Measurements from ENCODE around the gene ZPR1. TPM values are rescaled to one million over a fixed set of nuclear protein-coding genes. Genes with fewer than 3 reads are reported as not detected.

The ZPR1 gene
- total and polyA plus RNA-seq, 11 donors, result 6.2 to 59.4 (median 27.1) TPM

GRCh38 chr11:116813781-116814471 is 26.1 kb upstream of the ZPR1 start:
- ATAC-seq (peak; percentile 59 to 75 (median 68)), DNase-seq (no peak)
- H3K9me3 ChIP-seq, result peaks cover 0 to 4% (median 0%) of the 10 kb centered on the region in 12 donors
- intact Hi-C loops (cut with DNase I), result no loop called here
- peaks cover 0 to 14% (median 0%) of the 10 kb centered on the region in 12 donors for H3K4me1 ChIP-seq
- no peak for TF ChIP-seq CTCF (IDR thresholded peaks at IDR 0.05)
- 35 to 63% (median 56%) methylated on average over 4 to 5 of the region's 5 CpGs for WGBS, 4 donors
- peak overlapping the region in 5 of 12 donors; percentile 8 to 61 (median 34) for H3K27ac ChIP-seq
- no peak overlapping the region for H3K4me3 ChIP-seq
- H3K36me3 ChIP-seq, result no peaks in the 10 kb centered on the region
- H3K27me3 ChIP-seq, result no peaks in the 10 kb centered on the region

- Histone ChIP-seq H3K36me3 (no peaks in the 10 kb centered on the region), H3K27me3 (no peaks in the 10 kb centered on the region), H3K27ac (peak overlapping the region in 1 of 12 donors; percentile 18), H3K4me1 (peaks cover 0 to 14% (median 0%) of the 10 kb centered on the region in 12 donors), H3K4me3 (no peak overlapping the region), H3K9me3 (peaks cover 0 to 4% (median 0%) of the 10 kb centered on the region in 12 donors)
- TF ChIP-seq CTCF (IDR thresholded peaks at IDR 0.05) (no peak), POLR2A (IDR thresholded peaks at IDR 0.05) (no peak)
- intact Hi-C loops (cut with DNase I), result no loop called here
- DNase-seq (no peak), ATAC-seq (no peak)
- WGBS, 4 donors, result 89 to 100% (median 93%) methylated on average over 1 of the region's 1 CpG
Measured at GRCh38 chr11:116813170-116813569, 25.3 kb upstream of the ZPR1 start.

DNA sequence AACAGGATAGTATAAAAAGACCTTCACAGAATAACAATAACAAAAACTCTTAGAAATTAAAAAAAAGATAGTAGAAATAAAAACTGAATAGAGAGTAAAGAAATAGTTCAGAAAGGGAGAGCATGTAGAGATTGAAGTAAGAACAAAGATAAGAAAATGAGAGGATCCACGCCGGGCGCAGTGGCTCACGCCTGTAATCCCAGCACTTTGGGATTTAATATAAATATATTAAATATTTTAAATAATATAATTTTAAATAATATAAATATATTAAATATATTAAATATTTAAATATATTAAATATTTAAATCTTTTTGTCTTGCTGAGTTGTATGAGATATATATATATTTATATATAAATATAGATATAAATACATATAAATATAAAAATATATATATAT is 24.3 kb upstream of the ZPR1 start:
- WGBS, 4 donors, result 84 to 97% (median 91%) methylated on average over 4 of the region's 4 CpGs
- Histone ChIP-seq H3K4me1 (peaks cover 0 to 14% (median 0%) of the 10 kb centered on the region in 12 donors), H3K9me3 (peaks cover 0 to 4% (median 0%) of the 10 kb centered on the region in 12 donors), H3K27me3 (no peaks in the 10 kb centered on the region), H3K4me3 (no peak overlapping the region), H3K36me3 (no peaks in the 10 kb centered on the region), H3K27ac (no peak overlapping the region)
- TF ChIP-seq POLR2A (IDR thresholded peaks at IDR 0.05), result no peak
- TF ChIP-seq CTCF (IDR thresholded peaks at IDR 0.05), result no peak
- no peak for ATAC-seq
- intact Hi-C loops (cut with DNase I), result no loop called here
- DNase-seq, result no peak

- no peak for ATAC-seq
- intact Hi-C loops (cut with DNase I), result no loop called here
- Histone ChIP-seq H3K27me3 (no peaks in the 10 kb centered on the region), H3K27ac (no peak overlapping the region), H3K9me3 (peaks cover 0 to 4% (median 0%) of the 10 kb centered on the region in 12 donors), H3K4me3 (no peak overlapping the region), H3K36me3 (no peaks in the 10 kb centered on the region), H3K4me1 (peaks cover 0 to 14% (median 0%) of the 10 kb centered on the region in 12 donors)
- 78 to 86% (median 82%) methylated on average over 3 of the region's 3 CpGs for whole genome bisulfite sequencing, 4 donors
- no peak for TF ChIP-seq CTCF (IDR thresholded peaks at IDR 0.05)
- TF ChIP-seq POLR2A (IDR thresholded peaks at IDR 0.05), result no peak
- DNase-seq, result no peak
Measured at GRCh38 chr11:116811194-116811593, 23.4 kb upstream of the ZPR1 start.
